OCI-LY3 (cell line): ENCODE results near the gene TOP2A.

Experiments used
- H2AFZ ChIP-seq: fragments of 200-600, 300-600 bp; shearing (Covaris generic); 2 replicates; pipeline ENCODE4 v1.6.0; 2014; ENCODE audit warnings: antibody characterized with exemption, low read depth, low read length
- H3K27ac ChIP-seq: fragments of 200-600, 300-600 bp; sonication (generic); 2 replicates; pipeline ENCODE4 v1.5.1; 2014; ENCODE audit warnings: mild to moderate bottlenecking, low read length, moderate library complexity, mixed read lengths
- H3K27me3 ChIP-seq: fragments of 200-600, 300-600 bp; sonication (generic); 2 replicates; pipeline ENCODE4 v1.6.1; 2014; ENCODE audit warnings: low read depth, low read length, mixed read lengths
- H3K36me3 ChIP-seq: fragments of 200-600, 300-600 bp; sonication (generic); replicated peaks from 2 replicates; pipeline ENCODE3; 2014; ENCODE audit warnings: low read depth, low read length, mixed read lengths
- H3K4me1 ChIP-seq: fragments of 300-600, 200-600 bp; sonication (generic); 2 replicates; pipeline ENCODE4 v1.6.1; 2014; ENCODE audit warnings: low read length, mixed read lengths
- H3K4me2 ChIP-seq: fragments of 200-600, 300-600 bp; sonication (generic); 2 replicates; pipeline ENCODE4 v1.6.1; 2014; ENCODE audit warnings: low read length, mixed read lengths
- H3K4me3 ChIP-seq: fragments of 300-600, 200-600 bp; sonication (generic); 2 replicates; pipeline ENCODE4 v1.5.1; 2014; ENCODE audit warnings: antibody characterized with exemption, mild to moderate bottlenecking, low read length, moderate library complexity
- H3K79me2 ChIP-seq: fragments of 300-600, 200-600 bp; shearing (Covaris generic); 2 replicates; pipeline ENCODE4 v1.6.1; 2014; ENCODE audit warnings: mild to moderate bottlenecking, low read length, mixed read lengths
- H3K9ac ChIP-seq: fragments of 300-600, 200-600 bp; shearing (Covaris generic); 2 replicates; pipeline ENCODE4 v1.6.0; 2014; ENCODE audit warnings: mild to moderate bottlenecking, low read length, moderate library complexity
- H3K9me3 ChIP-seq: fragments of 200-600, 300-600 bp; shearing (Covaris generic); 2 replicates; pipeline ENCODE4 v1.6.1; 2014; ENCODE audit warnings: low read length, mixed read lengths; ENCODE audit not compliant: insufficient read depth
- H4K20me1 ChIP-seq: fragments of 200-600, 300-600 bp; sonication (generic); 2 replicates; pipeline ENCODE4 v1.6.1; 2016; ENCODE audit warnings: low read length, mixed read lengths; ENCODE audit not compliant: insufficient read depth
- CTCF ChIP-seq: fragments of 200-600, 300-600 bp; sonication (generic); IDR thresholded peaks from 2 replicates; pipeline ENCODE4 v1.5.1; 2014; ENCODE audit warnings: antibody characterized with exemption, low read length, low read depth
- EZH2phosphoT487 ChIP-seq: fragments of 200-600 bp; shearing (Covaris generic); IDR thresholded peaks from 2 replicates; pipeline ENCODE4 v1.6.1; 2018; ENCODE audit warnings: antibody characterized with exemption, mixed run types, low read depth

Gene TOP2A

DNA sequence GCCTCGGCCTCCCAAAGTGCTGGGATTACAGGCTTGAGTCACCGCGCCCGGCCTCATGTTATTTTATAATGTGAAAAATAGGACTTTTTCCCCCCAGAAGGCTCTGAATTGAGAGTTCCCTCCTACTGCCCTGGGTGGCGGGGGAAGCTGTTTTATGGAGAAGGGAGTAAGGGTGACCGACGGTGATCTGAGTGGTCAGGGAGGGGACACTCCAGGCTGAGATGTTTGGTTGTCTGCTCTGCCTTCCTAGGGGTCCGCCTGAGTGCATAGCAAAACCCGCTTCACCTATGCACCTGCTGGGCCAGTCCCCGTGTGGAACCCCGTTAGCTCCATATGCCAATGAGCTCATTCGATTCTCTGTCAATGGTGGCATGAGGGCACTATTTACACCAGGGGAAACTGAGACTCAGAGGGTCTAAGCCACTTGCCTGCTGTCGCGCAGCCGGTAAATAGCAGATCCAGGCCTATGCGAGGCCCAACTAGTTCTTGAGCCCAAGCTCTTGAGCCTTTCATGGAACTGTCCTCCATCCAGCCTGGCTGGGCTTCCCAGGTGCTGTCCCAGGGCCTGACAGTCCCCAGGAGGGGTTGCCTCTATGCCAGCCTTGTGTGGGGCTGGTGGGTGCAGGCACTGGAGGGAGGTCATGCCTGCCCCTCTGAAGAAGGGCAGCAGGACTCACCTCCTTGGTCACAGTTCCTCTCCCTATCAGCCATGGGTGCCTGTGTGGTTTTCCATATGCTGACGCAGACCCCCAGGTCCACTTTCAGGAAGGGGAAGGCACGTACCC, 51.4 kb downstream of the TOP2A start:
- no peaks in the 10 kb centered on the region for H3K27me3 ChIP-seq
- H3K27ac ChIP-seq: no peak overlapping the region
- no peaks in the 10 kb centered on the region for H3K36me3 ChIP-seq
- H3K4me3 ChIP-seq: no peak overlapping the region
- no peak overlapping the region for H3K4me2 ChIP-seq
- no peaks in the 10 kb centered on the region for H3K9me3 ChIP-seq
- peaks cover 15% of the 10 kb centered on the region for H3K4me1 ChIP-seq
- no peaks in the 10 kb centered on the region for H3K79me2 ChIP-seq
- H3K9ac ChIP-seq: no peak overlapping the region
- TF ChIP-seq CTCF: no peak
- no peak for TF ChIP-seq EZH2phosphoT487
- no peak overlapping the region for H2AFZ ChIP-seq
- no peaks in the 10 kb centered on the region for H4K20me1 ChIP-seq

DNA sequence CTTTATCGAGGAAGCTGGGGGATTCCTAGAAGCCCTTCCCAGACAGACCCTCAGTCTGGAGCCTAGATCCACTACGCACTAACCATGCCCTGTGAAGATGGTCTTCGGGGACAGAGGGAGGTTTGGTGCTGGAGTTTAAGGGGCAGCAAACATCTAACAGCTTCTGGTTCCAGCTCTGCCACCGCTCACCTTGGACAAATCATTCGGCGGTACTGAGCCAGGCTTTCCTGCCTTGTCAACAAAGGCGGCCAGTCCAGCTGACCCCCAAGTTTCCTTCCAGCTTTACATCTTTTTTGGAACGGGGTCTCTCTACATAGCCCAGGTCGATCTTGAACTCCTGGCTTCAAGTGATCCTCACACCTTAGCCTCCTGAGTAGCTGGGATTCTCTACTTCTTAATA, 52.8 kb downstream of the TOP2A start:
- Histone ChIP-seq H3K4me3 (no peak overlapping the region), H3K4me1 (peaks cover 16% of the 10 kb centered on the region), H3K36me3 (no peaks in the 10 kb centered on the region), H3K27ac (no peak overlapping the region), H3K9ac (no peak overlapping the region), H3K4me2 (no peak overlapping the region), H4K20me1 (no peaks in the 10 kb centered on the region), H2AFZ (no peak overlapping the region), H3K27me3 (no peaks in the 10 kb centered on the region), H3K9me3 (no peaks in the 10 kb centered on the region), H3K79me2 (no peaks in the 10 kb centered on the region)
- TF ChIP-seq EZH2phosphoT487: no peak
- TF ChIP-seq CTCF: no peak

GRCh38 chr17:40364121-40364861, 53.4 kb downstream of the TOP2A start, which contains the start of gene GJD3:
GJD3 (minus strand) TSS chr17:40364737; CDS start chr17:40363815, 922 bp downstream.
- peak within 1 kb of the TSS; percentile 87 for H3K4me2 ChIP-seq
- H2AFZ ChIP-seq: no peak within 1 kb of the TSS
- peak within 1 kb of the TSS; percentile 88; the same call in 1 of the 2 replicates for H3K4me3 ChIP-seq
- H3K9ac ChIP-seq: no peak within 1 kb of the TSS
- peaks cover 17% of the 10 kb centered on the region for H3K4me1 ChIP-seq
- no peaks in the 10 kb centered on the region for H3K27me3 ChIP-seq
- H3K27ac ChIP-seq: no peak within 1 kb of the TSS
- no peaks in the 10 kb centered on the region for H4K20me1 ChIP-seq
- TF ChIP-seq EZH2phosphoT487 (no peak), CTCF (no peak)
- H3K79me2 ChIP-seq: no peaks in the 10 kb centered on the region
- H3K36me3 ChIP-seq: no peaks in the 10 kb centered on the region
- no peaks in the 10 kb centered on the region for H3K9me3 ChIP-seq

DNA sequence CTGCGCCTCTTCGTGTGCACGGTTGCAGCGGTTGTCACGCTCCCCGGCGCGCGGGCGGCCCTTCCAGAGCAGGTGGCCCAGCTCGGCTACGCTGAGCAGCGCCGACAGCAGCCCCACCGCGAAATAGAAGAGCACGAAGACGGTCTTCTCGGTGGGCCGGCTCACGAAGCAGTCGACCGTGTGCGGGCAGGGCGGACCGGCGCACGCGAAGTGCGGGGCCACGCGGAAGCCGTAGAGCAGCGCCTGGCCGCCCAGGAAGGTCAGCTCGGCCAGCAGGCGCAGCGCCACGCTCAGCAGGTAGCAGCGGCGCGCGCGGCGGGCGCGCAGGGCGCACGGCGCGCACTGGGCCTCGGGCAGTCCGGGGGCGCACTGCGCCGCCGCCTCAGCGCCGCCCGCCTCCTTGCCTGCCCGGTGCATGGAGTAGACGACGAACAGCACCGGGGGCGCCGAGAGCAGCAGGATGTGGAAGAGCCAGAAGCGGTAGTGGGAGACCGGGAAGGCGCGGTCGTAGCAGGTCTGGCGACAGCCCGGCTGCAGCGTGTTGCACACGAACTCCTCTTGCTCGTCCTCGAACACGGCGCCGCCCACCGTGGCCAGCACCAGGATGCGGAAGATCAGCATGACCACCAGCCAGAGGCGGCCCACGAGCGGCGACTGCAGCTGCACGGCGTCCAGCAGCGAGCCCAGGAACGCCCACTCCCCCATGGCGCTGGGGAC, 54.4 kb downstream of the TOP2A start:
- H3K36me3 ChIP-seq: no peaks in the 10 kb centered on the region
- no peak overlapping the region for H2AFZ ChIP-seq
- TF ChIP-seq CTCF (no peak), EZH2phosphoT487 (no peak)
- H3K9me3 ChIP-seq: no peaks in the 10 kb centered on the region
- H4K20me1 ChIP-seq: no peaks in the 10 kb centered on the region
- H3K79me2 ChIP-seq: no peaks in the 10 kb centered on the region
- H3K4me1 ChIP-seq: peaks cover 25% of the 10 kb centered on the region
- H3K27ac ChIP-seq: no peak overlapping the region
- no peaks in the 10 kb centered on the region for H3K27me3 ChIP-seq
- H3K4me2 ChIP-seq: peak overlapping the region; percentile 87
- H3K9ac ChIP-seq: peak overlapping the region; percentile 51; the same call in 1 of the 2 replicates
- peak overlapping the region; percentile 88 for H3K4me3 ChIP-seq
